AG10803 (cell line): Measurements from ENCODE around the gene CERS6.

Experiments used
- DNase-seq: peaks from one replicate; pipeline ENCODE4 v3.0.0; 2010; ENCODE audit warnings: low read depth
- H3K4me3 ChIP-seq: 2 replicates; pipeline ENCODE4 v1.5.1; 2011; ENCODE audit warnings: mild to moderate bottlenecking, low read length, control low read depth
- CTCF ChIP-seq: conservative IDR thresholded peaks from 2 replicates; pipeline ENCODE4 v1.5.1; 2011; ENCODE audit warnings: mild to moderate bottlenecking, low read length, control low read depth, inconsistent platforms

CERS6 gene

GRCh38 chr2:168604252-168604651 lies 148.2 kb downstream of the CERS6 start:
- no peak overlapping the region for H3K4me3 ChIP-seq
- DNase-seq: no peak
- no peak for TF ChIP-seq CTCF

GRCh38 chr2:168607992-168608391 lies 151.9 kb downstream of the CERS6 start:
- no peak overlapping the region for H3K4me3 ChIP-seq
- peak; percentile 64 for DNase-seq
- no peak for TF ChIP-seq CTCF

GRCh38 chr2:168608796-168609195 lies 152.7 kb downstream of the CERS6 start:
- no peak for DNase-seq
- no peak for TF ChIP-seq CTCF
- H3K4me3 ChIP-seq: no peak overlapping the region

- no peak for TF ChIP-seq CTCF
- DNase-seq: peak; percentile 29
Observed at GRCh38 chr2:168611091-168611490, 155.0 kb downstream of the CERS6 start.

GRCh38 chr2:168611896-168612650 lies 156.0 kb downstream of the CERS6 start:
- H3K4me3 ChIP-seq: no peak overlapping the region
- TF ChIP-seq CTCF: no peak
- no peak for DNase-seq

More at GRCh38 chr2:168611091-168611490, 155.0 kb downstream of the CERS6 start:
- no peak overlapping the region for H3K4me3 ChIP-seq

GRCh38 chr2:168612719-168613118 lies 156.6 kb downstream of the CERS6 start:
- DNase-seq: no peak
- no peak for TF ChIP-seq CTCF
- no peak overlapping the region for H3K4me3 ChIP-seq

GRCh38 chr2:168613551-168613950 lies 157.5 kb downstream of the CERS6 start:
- no peak for DNase-seq
- no peak overlapping the region for H3K4me3 ChIP-seq
- no peak for TF ChIP-seq CTCF
